Measurements from ENCODE around the gene ISG15. TPM values are rescaled to one million over a fixed set of nuclear protein-coding genes. Genes with fewer than 3 reads are reported as not detected.

ISG15 gene
- total and polyA plus RNA-seq, 2 of the 13 experiments (the other 11 are each of a cell fraction or from before 2014, with no cell fraction given), result 42.1 to 54.9 TPM

GRCh38 chr1:1006305-1007159, 6.8 kb upstream of the ISG15 start (continued):
- peak; percentile 83 for TF ChIP-seq REPIN1 (CRISPR knock-in tag; IDR thresholded peaks at IDR 0.05; ENCODE audit: borderline replicate concordance, low read depth)
- TF ChIP-seq ZNF296 (CRISPR knock-in tag; conservative IDR thresholded peaks at IDR 0.05), result peak; percentile 93; the same call in 1 of the 2 replicates
- no peak for TF ChIP-seq TOPORS (CRISPR knock-in tag; IDR thresholded peaks at IDR 0.05)
- TF ChIP-seq SIX1 (CRISPR knock-in tag; IDR thresholded peaks at IDR 0.05; ENCODE audit: borderline replicate concordance), result 0 out of 2 replicates have a peak, but pooled peaks have one; percentile 19
- no peak for TF ChIP-seq ZNF713 (CRISPR knock-in tag; IDR thresholded peaks at IDR 0.05)
- TF ChIP-seq TGIF2 (CRISPR knock-in tag; IDR thresholded peaks at IDR 0.05), result peak; percentile 92
- 0 out of 2 replicates have a peak, but pooled peaks have one; percentile 44 for TF ChIP-seq GATA4 (IDR thresholded peaks at IDR 0.05; ENCODE audit: borderline replicate concordance, low read depth)
- no peak for TF ChIP-seq ZNF7 (CRISPR knock-in tag; IDR thresholded peaks at IDR 0.05)
- TF ChIP-seq, protein P1, sequence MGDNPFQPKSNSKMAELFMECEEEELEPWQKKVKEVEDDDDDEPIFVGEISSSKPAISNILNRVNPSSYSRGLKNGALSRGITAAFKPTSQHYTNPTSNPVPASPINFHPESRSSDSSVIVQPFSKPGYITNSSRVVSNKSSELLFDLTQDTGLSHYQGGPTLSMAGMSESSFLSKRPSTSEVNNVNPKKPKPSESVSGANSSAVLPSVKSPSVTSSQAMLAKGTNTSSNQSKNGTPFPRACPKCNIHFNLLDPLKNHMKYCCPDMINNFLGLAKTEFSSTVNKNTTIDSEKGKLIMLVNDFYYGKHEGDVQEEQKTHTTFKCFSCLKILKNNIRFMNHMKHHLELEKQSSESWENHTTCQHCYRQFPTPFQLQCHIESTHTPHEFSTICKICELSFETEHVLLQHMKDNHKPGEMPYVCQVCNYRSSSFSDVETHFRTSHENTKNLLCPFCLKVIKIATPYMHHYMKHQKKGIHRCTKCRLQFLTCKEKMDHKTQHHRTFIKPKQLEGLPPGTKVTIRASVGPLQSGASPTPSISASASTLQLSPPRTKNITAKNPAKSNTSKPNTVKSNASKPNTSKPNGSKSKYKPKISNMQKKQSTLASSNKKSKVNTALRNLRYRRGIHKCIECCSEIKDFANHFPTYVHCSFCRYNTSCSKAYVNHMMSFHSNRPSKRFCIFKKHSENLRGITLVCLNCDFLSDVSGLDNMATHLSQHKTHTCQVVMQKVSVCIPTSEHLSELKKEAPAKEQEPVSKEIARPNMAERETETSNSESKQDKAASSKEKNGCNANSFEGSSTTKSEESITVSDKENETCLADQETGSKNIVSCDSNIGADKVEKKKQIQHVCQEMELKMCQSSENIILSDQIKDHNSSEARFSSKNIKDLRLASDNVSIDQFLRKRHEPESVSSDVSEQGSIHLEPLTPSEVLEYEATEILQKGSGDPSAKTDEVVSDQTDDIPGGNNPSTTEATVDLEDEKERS (CRISPR knock-in tag; IDR thresholded peaks at IDR 0.05), result peak; percentile 77
- peak; percentile 98 for TF ChIP-seq ZNF430 (CRISPR knock-in tag; IDR thresholded peaks at IDR 0.05)
- peak; percentile 82 for TF ChIP-seq HIC2 (CRISPR knock-in tag; IDR thresholded peaks at IDR 0.05; ENCODE audit: low read depth)
- TF ChIP-seq BRF2 (CRISPR knock-in tag; IDR thresholded peaks at IDR 0.05), result no peak
- TF ChIP-seq TMF1 (CRISPR knock-in tag; IDR thresholded peaks at IDR 0.05; ENCODE audit: low read depth), result no peak; the same call in 1 of the 2 replicates
- TF ChIP-seq IKZF4 (CRISPR knock-in tag; IDR thresholded peaks at IDR 0.05; ENCODE audit: borderline replicate concordance, low read depth, not compliant biosample characterization), result peak; percentile 82
- peak; percentile 32; the same call in 1 of the 2 replicates for TF ChIP-seq CBFB (CRISPR knock-in tag; IDR thresholded peaks at IDR 0.05)
- no peak for TF ChIP-seq MTA3 (CRISPR knock-in tag; IDR thresholded peaks at IDR 0.05)
- TF ChIP-seq ZNF773 (CRISPR knock-in tag; IDR thresholded peaks at IDR 0.05; ENCODE audit: borderline replicate concordance), result no peak
- TF ChIP-seq, protein P2, sequence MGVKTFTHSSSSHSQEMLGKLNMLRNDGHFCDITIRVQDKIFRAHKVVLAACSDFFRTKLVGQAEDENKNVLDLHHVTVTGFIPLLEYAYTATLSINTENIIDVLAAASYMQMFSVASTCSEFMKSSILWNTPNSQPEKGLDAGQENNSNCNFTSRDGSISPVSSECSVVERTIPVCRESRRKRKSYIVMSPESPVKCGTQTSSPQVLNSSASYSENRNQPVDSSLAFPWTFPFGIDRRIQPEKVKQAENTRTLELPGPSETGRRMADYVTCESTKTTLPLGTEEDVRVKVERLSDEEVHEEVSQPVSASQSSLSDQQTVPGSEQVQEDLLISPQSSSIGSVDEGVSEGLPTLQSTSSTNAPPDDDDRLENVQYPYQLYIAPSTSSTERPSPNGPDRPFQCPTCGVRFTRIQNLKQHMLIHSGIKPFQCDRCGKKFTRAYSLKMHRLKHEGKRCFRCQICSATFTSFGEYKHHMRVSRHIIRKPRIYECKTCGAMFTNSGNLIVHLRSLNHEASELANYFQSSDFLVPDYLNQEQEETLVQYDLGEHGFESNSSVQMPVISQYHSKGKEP (CRISPR knock-in tag; IDR thresholded peaks at IDR 0.05), result no peak
- TF ChIP-seq, protein P3, sequence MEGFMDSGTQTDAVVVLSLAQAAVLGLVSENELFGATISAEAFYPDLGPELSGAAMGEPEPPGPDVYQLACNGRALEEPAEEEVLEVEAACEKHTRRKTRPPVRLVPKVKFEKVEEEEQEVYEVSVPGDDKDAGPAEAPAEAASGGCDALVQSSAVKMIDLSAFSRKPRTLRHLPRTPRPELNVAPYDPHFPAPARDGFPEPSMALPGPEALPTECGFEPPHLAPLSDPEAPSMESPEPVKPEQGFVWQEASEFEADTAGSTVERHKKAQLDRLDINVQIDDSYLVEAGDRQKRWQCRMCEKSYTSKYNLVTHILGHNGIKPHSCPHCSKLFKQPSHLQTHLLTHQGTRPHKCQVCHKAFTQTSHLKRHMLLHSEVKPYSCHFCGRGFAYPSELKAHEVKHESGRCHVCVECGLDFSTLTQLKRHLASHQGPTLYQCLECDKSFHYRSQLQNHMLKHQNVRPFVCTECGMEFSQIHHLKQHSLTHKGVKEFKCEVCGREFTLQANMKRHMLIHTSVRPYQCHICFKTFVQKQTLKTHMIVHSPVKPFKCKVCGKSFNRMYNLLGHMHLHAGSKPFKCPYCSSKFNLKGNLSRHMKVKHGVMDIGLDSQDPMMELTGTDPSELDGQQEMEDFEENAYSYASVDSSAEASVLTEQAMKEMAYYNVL (CRISPR knock-in tag; IDR thresholded peaks at IDR 0.05; ENCODE audit: borderline replicate concordance), result no peak

Measured in HepG2 (cell line).